Peyer's patch (tissue), 4 donors: ENCODE data around the gene POLR2B.

Experiments used
- CTCF ChIP-seq, 6 experiments: fragments of 450-650 bp in 4 of 6; fragments of 200-600 bp in 2 of 6; sonication (generic) in 1 of 6; IDR thresholded peaks; one replicate each; pipeline ENCODE4 v1.5.1; 2017 to 2019; ENCODE audit warnings: antibody characterized with exemption in 6 of 6, mild to moderate bottlenecking in 3 of 6, moderate library complexity in 1 of 6
- POLR2A ChIP-seq, 2 donors: fragments of 450-650 bp; IDR thresholded peaks; one replicate each; pipeline ENCODE4 v1.5.1; 2017; ENCODE audit warnings: antibody characterized with exemption in 2 of 2, mild to moderate bottlenecking in 2 of 2, moderate library complexity in 2 of 2

GRCh38 chr4:57044279-57044678 lies 65.6 kb downstream of the POLR2B start:
- TF ChIP-seq POLR2A (IDR thresholded peaks at IDR 0.05) (no peak), CTCF (IDR thresholded peaks at IDR 0.05) (no peak)
